ENCODE results near the gene SPTY2D1.
"Not testable (repeated sequence)": the region's sequence is repeated elsewhere in the genome, so short reads cannot be mapped to it uniquely, and the experiment has no call there.

Gene SPTY2D1

GRCh38 chr11:18671246-18671645, 37.1 kb upstream of the SPTY2D1 start:
- Histone ChIP-seq H3K4me3 (ENCODE audit: severe bottlenecking) (no peak overlapping the region), H3K27me3 (ENCODE audit: insufficient read depth, poor library complexity, severe bottlenecking) (no peaks in the 10 kb centered on the region), H3K9me3 (ENCODE audit: severe bottlenecking) (no peaks in the 10 kb centered on the region), H3K36me3 (ENCODE audit: low read depth) (no peaks in the 10 kb centered on the region), H3K4me1 (ENCODE audit: insufficient read depth, poor library complexity, severe bottlenecking) (peaks cover 17% of the 10 kb centered on the region), H3K27ac (ENCODE audit: poor library complexity, severe bottlenecking) (peak overlapping the region; percentile 66)
- ATAC-seq (ENCODE audit: low read depth) = no peak
- no peak for TF ChIP-seq CTCF (IDR thresholded peaks at IDR 0.05; ENCODE audit: poor library complexity, severe bottlenecking)
- DNase-seq (ENCODE audit: low spot score) = no peak

GRCh38 chr11:18669711-18670110, 35.6 kb upstream of the SPTY2D1 start:
- ATAC-seq (ENCODE audit: low read depth) = no peak; the same call in 2 of the 3 replicates
- Histone ChIP-seq H3K4me1 (ENCODE audit: insufficient read depth, poor library complexity, severe bottlenecking) (peaks cover 15% of the 10 kb centered on the region), H3K27me3 (ENCODE audit: insufficient read depth, poor library complexity, severe bottlenecking) (no peaks in the 10 kb centered on the region)

GRCh38 chr11:18669219-18669596, 35.1 kb upstream of the SPTY2D1 start:
- Histone ChIP-seq H3K4me3 (ENCODE audit: severe bottlenecking) (no peak overlapping the region), H3K9me3 (ENCODE audit: severe bottlenecking) (no peaks in the 10 kb centered on the region), H3K4me1 (ENCODE audit: insufficient read depth, poor library complexity, severe bottlenecking) (peaks cover 15% of the 10 kb centered on the region), H3K36me3 (ENCODE audit: low read depth) (no peaks in the 10 kb centered on the region), H3K27ac (ENCODE audit: poor library complexity, severe bottlenecking) (peak overlapping the region; percentile 66), H3K27me3 (ENCODE audit: insufficient read depth, poor library complexity, severe bottlenecking) (no peaks in the 10 kb centered on the region)
- DNase-seq (ENCODE audit: low spot score) (peak; percentile 22), ATAC-seq (ENCODE audit: low read depth) (peak; percentile 73)
- TF ChIP-seq CTCF (IDR thresholded peaks at IDR 0.05; ENCODE audit: poor library complexity, severe bottlenecking) = no peak

More at GRCh38 chr11:18669711-18670110, 35.6 kb upstream of the SPTY2D1 start:
- Histone ChIP-seq H3K9me3 (ENCODE audit: severe bottlenecking) (no peaks in the 10 kb centered on the region), H3K36me3 (ENCODE audit: low read depth) (no peaks in the 10 kb centered on the region), H3K27ac (ENCODE audit: poor library complexity, severe bottlenecking) (peak overlapping the region; percentile 66), H3K4me3 (ENCODE audit: severe bottlenecking) (no peak overlapping the region)
- TF ChIP-seq CTCF (IDR thresholded peaks at IDR 0.05; ENCODE audit: poor library complexity, severe bottlenecking) = no peak
- peak; percentile 14 for DNase-seq (ENCODE audit: low spot score)

GRCh38 chr11:18668131-18668530, 34.0 kb upstream of the SPTY2D1 start:
- no peaks in the 10 kb centered on the region for H3K36me3 ChIP-seq (ENCODE audit: low read depth)
- DNase-seq (ENCODE audit: low spot score) = no peak

GRCh38 chr11:18665353-18665872, 31.3 kb upstream of the SPTY2D1 start:
- not testable (repeated sequence) for DNase-seq (ENCODE audit: low spot score); H3K36me3 ChIP-seq (ENCODE audit: low read depth); ATAC-seq (ENCODE audit: low read depth)

More at GRCh38 chr11:18668131-18668530, 34.0 kb upstream of the SPTY2D1 start:
- H3K4me3 ChIP-seq (ENCODE audit: severe bottlenecking) = no peak overlapping the region
- no peaks in the 10 kb centered on the region for H3K27me3 ChIP-seq (ENCODE audit: insufficient read depth, poor library complexity, severe bottlenecking)
- H3K9me3 ChIP-seq (ENCODE audit: severe bottlenecking) = no peaks in the 10 kb centered on the region
- peak overlapping the region; percentile 66 for H3K27ac ChIP-seq (ENCODE audit: poor library complexity, severe bottlenecking)
- no peak for ATAC-seq (ENCODE audit: low read depth)
- TF ChIP-seq CTCF (IDR thresholded peaks at IDR 0.05; ENCODE audit: poor library complexity, severe bottlenecking) = no peak
- peaks cover 15% of the 10 kb centered on the region for H3K4me1 ChIP-seq (ENCODE audit: insufficient read depth, poor library complexity, severe bottlenecking)

More at GRCh38 chr11:18665353-18665872, 31.3 kb upstream of the SPTY2D1 start:
- H3K27me3 ChIP-seq (ENCODE audit: insufficient read depth, poor library complexity, severe bottlenecking); H3K9me3 ChIP-seq (ENCODE audit: severe bottlenecking); H3K4me3 ChIP-seq (ENCODE audit: severe bottlenecking); H3K27ac ChIP-seq (ENCODE audit: poor library complexity, severe bottlenecking): not testable (repeated sequence)
- peaks cover 15% of the 10 kb centered on the region for H3K4me1 ChIP-seq (ENCODE audit: insufficient read depth, poor library complexity, severe bottlenecking)
